ENCODE measurements around the gene GRM1.

The GRM1 gene

GRCh38 chr6:146028851-146029572, at the start of gene GRM1:
GRM1 (plus strand) TSS chr6:146029062; CDS start chr6:146029518, 456 bp downstream.
- DNase-seq = no peak

GRCh38 chr6:146009338-146009737, 19.5 kb upstream of the GRM1 start:
- DNase-seq = no peak

- DNase-seq = no peak
Observed at GRCh38 chr6:146014233-146014632, 14.6 kb upstream of the GRM1 start.

- DNase-seq = no peak
Observed at GRCh38 chr6:146017672-146018071, 11.2 kb upstream of the GRM1 start.

GRCh38 chr6:146026873-146027272, 2.0 kb upstream of the GRM1 start:
- no peak for DNase-seq

- no peak for DNase-seq
Observed at GRCh38 chr6:146027586-146028251, 1.1 kb upstream of the GRM1 start.

- DNase-seq = no peak
Observed at GRCh38 chr6:146028252-146028795, 538 bp upstream of the GRM1 start.

GRCh38 chr6:146029573-146030184, 817 bp downstream of the GRM1 start:
- no peak for DNase-seq

GRCh38 chr6:146032387-146032786, 3.5 kb downstream of the GRM1 start:
- no peak for DNase-seq

GRCh38 chr6:146040360-146040759, 11.5 kb downstream of the GRM1 start:
- no peak for DNase-seq

GRCh38 chr6:146041282-146041681, 12.4 kb downstream of the GRM1 start:
- no peak for DNase-seq

- no peak for DNase-seq
Observed at GRCh38 chr6:146047371-146047770, 18.5 kb downstream of the GRM1 start.

GRCh38 chr6:146050168-146050567, 21.3 kb downstream of the GRM1 start:
- DNase-seq = no peak

GRCh38 chr6:146056506-146056905, 27.6 kb downstream of the GRM1 start:
- no peak for DNase-seq

- DNase-seq = no peak
Observed at GRCh38 chr6:146065690-146066089, 36.8 kb downstream of the GRM1 start.

GRCh38 chr6:146066506-146066905, 37.6 kb downstream of the GRM1 start:
- no peak for DNase-seq

- no peak for DNase-seq
Observed at GRCh38 chr6:146071781-146072180, 42.9 kb downstream of the GRM1 start.

- no peak for DNase-seq
Observed at GRCh38 chr6:146077992-146078391, 49.1 kb downstream of the GRM1 start.

- DNase-seq = no peak
Observed at GRCh38 chr6:146087386-146087785, 58.5 kb downstream of the GRM1 start.

GRCh38 chr6:146090474-146090873, 61.6 kb downstream of the GRM1 start:
- DNase-seq = no peak

- no peak for DNase-seq
Observed at GRCh38 chr6:146092961-146093686, 64.3 kb downstream of the GRM1 start.

- DNase-seq = no peak
Observed at GRCh38 chr6:146095481-146095880, 66.6 kb downstream of the GRM1 start.

GRCh38 chr6:146097586-146097985, 68.7 kb downstream of the GRM1 start:
- no peak for DNase-seq
